ENCODE data around the gene ISOC2.
"Not testable (repeated sequence)": the region's sequence is repeated elsewhere in the genome, so short reads cannot be mapped to it uniquely, and the experiment has no call there.

Gene ISOC2

DNA sequence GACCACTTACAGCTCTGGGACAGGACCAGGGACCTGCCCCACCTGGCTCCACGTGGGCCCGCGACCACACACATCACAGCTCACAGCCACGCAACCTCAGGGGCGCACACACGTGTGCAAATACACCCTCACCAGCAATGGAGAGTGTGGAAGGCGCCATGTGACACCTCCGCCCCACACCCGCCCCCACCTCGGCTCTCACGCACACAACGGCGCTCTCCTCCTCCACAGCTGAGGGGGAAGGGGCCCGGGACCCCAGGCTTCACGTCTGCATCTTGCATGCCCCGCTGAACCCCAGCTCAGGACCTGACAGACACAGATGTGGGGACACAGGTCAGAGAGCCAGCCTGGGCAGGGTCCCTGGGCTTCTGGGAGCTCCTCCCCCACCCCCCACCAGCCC is 12.0 kb downstream of the ISOC2 start:
- DNase-seq (ENCODE audit: low read depth), result no peak
- TF ChIP-seq, protein P1, sequence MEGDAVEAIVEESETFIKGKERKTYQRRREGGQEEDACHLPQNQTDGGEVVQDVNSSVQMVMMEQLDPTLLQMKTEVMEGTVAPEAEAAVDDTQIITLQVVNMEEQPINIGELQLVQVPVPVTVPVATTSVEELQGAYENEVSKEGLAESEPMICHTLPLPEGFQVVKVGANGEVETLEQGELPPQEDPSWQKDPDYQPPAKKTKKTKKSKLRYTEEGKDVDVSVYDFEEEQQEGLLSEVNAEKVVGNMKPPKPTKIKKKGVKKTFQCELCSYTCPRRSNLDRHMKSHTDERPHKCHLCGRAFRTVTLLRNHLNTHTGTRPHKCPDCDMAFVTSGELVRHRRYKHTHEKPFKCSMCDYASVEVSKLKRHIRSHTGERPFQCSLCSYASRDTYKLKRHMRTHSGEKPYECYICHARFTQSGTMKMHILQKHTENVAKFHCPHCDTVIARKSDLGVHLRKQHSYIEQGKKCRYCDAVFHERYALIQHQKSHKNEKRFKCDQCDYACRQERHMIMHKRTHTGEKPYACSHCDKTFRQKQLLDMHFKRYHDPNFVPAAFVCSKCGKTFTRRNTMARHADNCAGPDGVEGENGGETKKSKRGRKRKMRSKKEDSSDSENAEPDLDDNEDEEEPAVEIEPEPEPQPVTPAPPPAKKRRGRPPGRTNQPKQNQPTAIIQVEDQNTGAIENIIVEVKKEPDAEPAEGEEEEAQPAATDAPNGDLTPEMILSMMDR (conservative IDR thresholded peaks at IDR 0.05; ENCODE audit: low read depth, low read length), result no peak
- no peak overlapping the region for H3K4me3 ChIP-seq (ENCODE audit: low read depth, low read length)

DNA sequence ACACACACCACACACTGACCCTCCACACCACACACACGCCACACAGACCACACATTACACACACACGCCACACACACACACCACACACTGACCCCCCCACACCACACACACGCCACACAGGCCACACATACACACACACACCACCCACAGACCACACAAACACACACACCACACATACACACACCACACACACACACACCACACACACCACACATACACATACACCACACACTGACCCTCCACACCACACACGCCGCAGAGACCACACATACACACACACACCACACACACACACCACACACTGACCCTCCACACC is 13.3 kb downstream of the ISOC2 start:
- H3K4me3 ChIP-seq (ENCODE audit: low read depth, low read length); DNase-seq (ENCODE audit: low read depth): not testable (repeated sequence)

DNA sequence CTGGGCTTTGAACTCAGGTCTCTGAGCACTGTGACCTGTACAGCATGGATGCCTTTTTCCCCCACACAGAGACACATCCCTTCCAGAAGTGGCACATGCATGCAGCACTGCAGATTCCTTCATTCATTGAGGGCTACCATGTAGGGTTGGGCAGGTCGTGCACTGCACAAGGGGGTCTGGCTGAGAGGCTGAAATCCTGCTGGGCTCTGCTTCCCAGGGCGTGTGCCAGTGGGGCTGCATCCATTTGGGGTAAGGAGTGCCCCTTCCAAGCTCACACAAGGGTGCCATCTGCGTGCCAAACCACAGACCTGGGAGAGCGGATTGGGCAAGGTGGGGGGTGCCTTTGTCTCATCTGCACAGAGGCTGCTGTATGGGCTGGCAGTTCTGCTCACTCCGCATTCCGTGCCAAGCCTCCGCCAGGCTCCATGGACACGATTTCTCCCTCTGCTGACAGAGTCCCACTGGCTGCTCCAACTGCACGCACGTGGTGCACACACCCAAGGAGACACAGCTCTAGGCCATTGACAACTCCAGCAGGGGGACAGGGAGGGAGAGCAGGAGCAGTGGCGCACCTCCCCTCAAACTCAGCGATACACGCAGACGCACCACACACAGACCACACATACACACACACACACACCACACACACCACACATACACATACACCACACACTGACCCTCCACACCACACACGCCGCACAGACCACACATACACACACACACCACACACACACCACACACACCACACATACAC is 13.8 kb downstream of the ISOC2 start:
- no peak for DNase-seq (ENCODE audit: low read depth)
- H3K4me3 ChIP-seq (ENCODE audit: low read depth, low read length), result no peak overlapping the region
- TF ChIP-seq, protein P1 (conservative IDR thresholded peaks at IDR 0.05; ENCODE audit: low read depth, low read length), result no peak

DNA sequence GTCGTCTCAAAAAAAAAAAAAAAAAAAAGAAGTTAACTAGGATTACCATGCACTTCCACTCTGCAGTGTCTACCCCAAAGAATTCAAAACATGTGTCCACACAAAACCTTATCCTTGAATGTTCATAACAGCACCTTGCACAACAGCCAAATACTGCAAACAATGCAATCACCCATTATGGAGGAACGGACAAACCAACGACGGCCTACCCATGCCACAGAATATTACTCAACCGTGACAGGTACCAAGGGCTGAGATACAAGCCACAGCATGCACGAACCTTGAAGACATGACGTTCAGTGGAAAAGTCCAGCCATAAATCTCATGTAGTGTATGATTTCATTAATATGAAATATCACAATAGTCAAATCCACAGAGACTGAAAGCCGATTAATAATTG is 15.4 kb downstream of the ISOC2 start:
- TF ChIP-seq, protein P1 (conservative IDR thresholded peaks at IDR 0.05; ENCODE audit: low read depth, low read length), result no peak
- H3K4me3 ChIP-seq (ENCODE audit: low read depth, low read length), result no peak overlapping the region
- no peak for DNase-seq (ENCODE audit: low read depth)

DNA sequence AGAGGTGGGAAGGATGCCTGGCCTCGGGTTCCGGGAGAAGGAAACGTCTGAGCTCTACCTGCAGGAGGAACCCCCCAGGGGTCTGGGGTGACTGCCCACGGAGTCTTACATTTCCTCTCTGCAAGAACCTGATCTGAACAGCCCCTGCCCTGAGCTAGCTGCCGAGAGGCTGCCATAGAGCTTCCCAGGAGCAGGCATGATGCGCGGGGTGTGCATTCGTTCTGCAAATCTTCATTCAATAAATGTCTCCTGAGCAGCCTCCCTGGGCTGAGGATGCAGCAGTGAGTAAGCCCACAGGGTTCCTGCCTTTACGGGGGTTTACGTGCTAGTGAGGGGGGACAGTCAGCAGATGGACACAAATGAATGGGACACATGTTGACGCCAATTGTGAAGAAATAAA is 16.8 kb downstream of the ISOC2 start:
- TF ChIP-seq, protein P1 (conservative IDR thresholded peaks at IDR 0.05; ENCODE audit: low read depth, low read length), result no peak
- DNase-seq (ENCODE audit: low read depth), result no peak
- no peak overlapping the region for H3K4me3 ChIP-seq (ENCODE audit: low read depth, low read length)

DNA sequence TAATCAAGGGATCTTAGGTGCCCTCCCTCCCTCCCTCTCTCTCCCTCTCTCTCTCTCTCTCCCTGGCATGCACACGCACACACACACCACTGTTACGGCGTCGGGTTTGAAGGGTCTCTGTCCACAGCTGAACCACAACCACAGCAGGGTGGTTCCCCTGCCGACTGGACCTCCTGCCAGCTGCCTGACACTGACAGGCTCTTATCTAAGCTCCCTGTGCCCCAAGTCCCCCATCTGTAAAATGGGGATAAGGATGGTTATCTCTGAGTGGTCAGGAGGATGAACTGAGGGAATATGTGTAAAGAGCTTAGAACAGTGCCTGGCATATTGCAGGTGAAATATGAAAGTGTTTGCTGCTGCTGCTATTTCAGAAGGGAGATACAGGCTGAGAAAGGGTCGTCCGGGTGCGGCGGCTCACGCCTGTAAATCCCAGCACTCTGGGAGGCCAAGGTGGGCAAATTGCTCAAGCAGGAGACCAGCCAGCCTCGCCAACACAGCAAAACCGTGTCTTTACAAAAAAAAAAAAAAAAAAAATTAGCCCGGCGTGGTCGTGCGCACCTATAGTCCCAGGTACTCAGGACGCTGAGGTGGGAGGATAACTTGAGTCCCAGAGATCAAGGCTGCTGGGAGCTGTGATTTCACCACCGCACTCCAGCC is 17.5 kb downstream of the ISOC2 start:
- DNase-seq (ENCODE audit: low read depth), result no peak
- no peak overlapping the region for H3K4me3 ChIP-seq (ENCODE audit: low read depth, low read length)
- TF ChIP-seq, protein P1 (conservative IDR thresholded peaks at IDR 0.05; ENCODE audit: low read depth, low read length), result no peak

DNA sequence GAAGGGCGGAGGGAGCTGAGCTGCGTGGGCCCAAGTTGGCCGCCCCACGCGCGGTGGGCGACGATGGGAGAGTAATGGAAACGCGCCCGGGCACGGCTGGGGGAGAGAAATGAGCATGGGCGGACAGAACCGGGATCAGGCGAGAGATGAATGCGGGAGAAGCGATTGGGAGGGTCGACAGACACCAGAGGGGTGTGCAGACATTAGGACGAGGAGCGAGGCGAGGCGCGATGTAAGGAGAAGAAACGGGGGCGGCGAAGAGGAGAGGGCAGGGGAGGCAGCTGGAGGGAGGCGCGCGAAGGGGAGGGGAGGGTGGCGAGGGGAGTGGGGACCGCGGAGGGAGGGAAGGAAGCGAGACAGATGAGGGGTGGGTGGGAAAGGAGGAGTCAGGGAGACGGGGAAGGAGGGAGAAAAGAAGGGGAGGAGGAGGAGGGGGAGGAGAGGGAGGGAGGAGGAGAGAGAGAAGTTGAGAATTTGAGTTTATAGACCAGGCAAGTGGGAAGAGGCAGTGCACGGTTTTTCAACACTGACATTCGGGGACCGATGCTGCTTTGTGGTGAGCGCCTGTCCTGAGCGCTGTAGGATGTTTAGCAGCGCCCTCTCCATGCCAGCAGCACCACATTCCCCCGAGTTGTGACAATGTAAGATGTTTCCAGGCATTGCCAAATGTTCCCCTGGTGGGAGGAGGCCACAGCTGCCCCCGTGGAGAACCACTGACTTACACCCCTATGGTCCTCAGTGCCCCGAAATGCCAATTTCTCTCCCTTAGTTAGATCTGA is 18.2 kb downstream of the ISOC2 start, which contains the start of gene SHISA7:
Gene SHISA7 (minus strand): TSS at position 256 of the 779 bp plus-strand sequence. CDS start 437 bp downstream, outside the sequence.
- DNase-seq (ENCODE audit: low read depth), result no peak
- TF ChIP-seq, protein P1 (conservative IDR thresholded peaks at IDR 0.05; ENCODE audit: low read depth, low read length), result no peak
- no peak within 1 kb of the TSS for H3K4me3 ChIP-seq (ENCODE audit: low read depth, low read length)
